ENCODE data around the gene PUM1.

The PUM1 gene

DNA sequence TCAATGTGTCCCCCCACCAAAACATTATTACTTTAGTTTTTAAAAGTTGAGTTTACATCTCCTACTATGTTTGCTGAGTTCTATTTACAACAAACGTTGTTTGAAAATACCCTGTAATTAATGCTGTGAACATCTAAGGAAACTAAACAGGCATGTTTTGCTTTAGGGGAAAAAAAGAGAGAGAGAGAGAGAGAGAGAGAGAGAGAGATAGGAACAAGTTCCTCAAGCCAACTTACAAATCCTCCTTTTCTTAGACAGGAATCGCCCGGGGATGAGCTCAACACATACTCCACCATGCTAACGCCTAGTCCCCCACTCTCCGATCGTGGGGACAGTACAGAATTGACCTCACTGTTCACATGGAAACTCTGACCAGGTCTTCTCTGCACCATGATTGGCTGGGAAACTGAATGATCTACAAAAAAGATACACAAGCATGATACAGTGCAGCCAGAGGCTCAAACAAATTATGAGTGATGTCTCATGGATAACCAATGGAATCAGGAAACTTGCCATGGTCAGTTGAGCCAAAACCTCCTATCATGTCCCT, 59.8 kb downstream of the PUM1 start:
- H3K4me2 ChIP-seq (ENCODE audit: low read length), result no peak overlapping the region
- H3K18ac ChIP-seq (ENCODE audit: low read length), result no peak overlapping the region
- H3K79me2 ChIP-seq (ENCODE audit: control insufficient read depth, insufficient read depth, low read length), result peaks cover 68% of the 10 kb centered on the region
- no peak overlapping the region for H3K9ac ChIP-seq (ENCODE audit: low read length)
- H4K5ac ChIP-seq (ENCODE audit: low read length), result no peak overlapping the region
- no peak overlapping the region for H2BK5ac ChIP-seq (ENCODE audit: low read length)
- no peaks in the 10 kb centered on the region for H3K27me3 ChIP-seq (ENCODE audit: insufficient read depth, low read length, poor library complexity)
- no CpG with 5 or more reads among the region's 6 CpGs for WGBS (ENCODE audit: extremely low coverage, insufficient coverage, low lambda C conversion rate)
- no peak overlapping the region for H2BK15ac ChIP-seq (replicated peaks; ENCODE audit: low read depth)
- H2AK5ac ChIP-seq (ENCODE audit: low read length), result no peak overlapping the region
- no peak overlapping the region for H4K8ac ChIP-seq (ENCODE audit: low read depth, low read length)
- no peak overlapping the region for H3K56ac ChIP-seq (ENCODE audit: low read length)
- no peak overlapping the region for H3K4ac ChIP-seq (ENCODE audit: low read depth, low read length)
- no peak for DNase-seq
- H3K23ac ChIP-seq (ENCODE audit: low read length), result no peak overlapping the region
- no peak overlapping the region for H3K4me3 ChIP-seq (ENCODE audit: low read length)
- peaks cover 18% of the 10 kb centered on the region for H3K79me1 ChIP-seq (ENCODE audit: low read length)
- H2BK120ac ChIP-seq (ENCODE audit: low read depth, low read length), result no peak overlapping the region
- peaks cover 5% of the 10 kb centered on the region for H3K4me1 ChIP-seq (ENCODE audit: control insufficient read depth, low read depth, low read length)
- peaks cover 2% of the 10 kb centered on the region for H3K36me3 ChIP-seq (ENCODE audit: control insufficient read depth, insufficient read depth, low read length)
- no peak overlapping the region for H3K27ac ChIP-seq (ENCODE audit: low read depth, low read length)

DNA sequence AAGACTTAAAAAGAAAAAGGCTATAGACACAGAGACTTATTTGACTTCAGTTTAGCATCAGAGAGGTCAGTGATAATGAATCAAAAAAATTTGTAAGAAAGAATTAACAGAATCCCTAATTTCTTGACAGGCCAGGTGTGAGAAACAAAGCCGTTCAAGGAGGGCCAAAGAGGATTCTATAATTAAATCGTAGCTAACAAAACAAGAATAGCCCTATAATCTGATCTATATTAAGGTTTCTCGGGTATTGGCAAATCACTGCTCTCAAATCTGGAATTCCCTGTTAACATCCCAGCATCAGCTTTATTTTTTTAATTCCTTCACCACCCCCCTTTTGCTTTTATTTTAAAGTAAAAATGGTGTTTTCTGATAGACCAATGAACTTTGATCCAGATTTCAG, 60.3 kb downstream of the PUM1 start:
- Histone ChIP-seq H3K27ac (ENCODE audit: low read depth, low read length) (no peak overlapping the region), H4K5ac (ENCODE audit: low read length) (no peak overlapping the region), H3K79me1 (ENCODE audit: low read length) (peaks cover 15% of the 10 kb centered on the region), H3K18ac (ENCODE audit: low read length) (no peak overlapping the region), H3K9ac (ENCODE audit: low read length) (no peak overlapping the region), H3K4me2 (ENCODE audit: low read length) (no peak overlapping the region), H3K4me1 (ENCODE audit: control insufficient read depth, low read depth, low read length) (peaks cover 2% of the 10 kb centered on the region), H3K23ac (ENCODE audit: low read length) (no peak overlapping the region), H4K8ac (ENCODE audit: low read depth, low read length) (no peak overlapping the region), H3K4ac (ENCODE audit: low read depth, low read length) (no peak overlapping the region), H2AK5ac (ENCODE audit: low read length) (no peak overlapping the region), H3K79me2 (ENCODE audit: control insufficient read depth, insufficient read depth, low read length) (peaks cover 65% of the 10 kb centered on the region), H3K4me3 (ENCODE audit: low read length) (no peak overlapping the region), H3K27me3 (ENCODE audit: insufficient read depth, low read length, poor library complexity) (no peaks in the 10 kb centered on the region), H2BK5ac (ENCODE audit: low read length) (no peak overlapping the region), H2BK120ac (ENCODE audit: low read depth, low read length) (no peak overlapping the region), H3K56ac (ENCODE audit: low read length) (no peak overlapping the region), H3K36me3 (ENCODE audit: control insufficient read depth, insufficient read depth, low read length) (peaks cover 2% of the 10 kb centered on the region), H2BK15ac (replicated peaks; ENCODE audit: low read depth) (no peak overlapping the region)
- no peak for DNase-seq
- no CpG with 5 or more reads among the region's 3 CpGs for WGBS (ENCODE audit: extremely low coverage, insufficient coverage, low lambda C conversion rate)

DNA sequence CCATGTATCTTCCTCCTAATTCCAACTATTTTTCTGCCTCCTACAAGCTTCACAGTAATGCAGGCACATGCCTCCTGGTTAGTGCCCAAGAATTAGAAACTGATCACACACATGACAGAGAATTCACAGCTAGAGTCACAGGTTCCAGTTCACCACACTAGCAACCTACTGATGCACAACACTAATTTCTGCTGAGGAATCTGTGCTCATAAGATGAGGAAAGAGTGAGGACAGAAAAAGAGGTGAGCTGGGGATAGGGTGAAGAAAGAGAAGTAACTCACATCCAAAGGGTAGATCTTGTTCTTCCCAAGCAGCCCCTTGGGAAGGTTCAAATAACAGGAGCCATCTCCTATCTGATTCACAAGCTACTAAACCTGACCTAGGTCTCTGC, 61.3 kb downstream of the PUM1 start:
- no peak for DNase-seq
- no peak overlapping the region for H3K9ac ChIP-seq (ENCODE audit: low read length)
- no peaks in the 10 kb centered on the region for H3K27me3 ChIP-seq (ENCODE audit: insufficient read depth, low read length, poor library complexity)
- H4K8ac ChIP-seq (ENCODE audit: low read depth, low read length), result no peak overlapping the region
- no peak overlapping the region for H2AK5ac ChIP-seq (ENCODE audit: low read length)
- no peak overlapping the region for H3K4me3 ChIP-seq (ENCODE audit: low read length)
- no peak overlapping the region for H3K27ac ChIP-seq (ENCODE audit: low read depth, low read length)
- H3K4me2 ChIP-seq (ENCODE audit: low read length), result no peak overlapping the region
- no peak overlapping the region for H2BK120ac ChIP-seq (ENCODE audit: low read depth, low read length)
- peaks cover 16% of the 10 kb centered on the region for H3K79me1 ChIP-seq (ENCODE audit: low read length)
- no peak overlapping the region for H2BK5ac ChIP-seq (ENCODE audit: low read length)
- H2BK15ac ChIP-seq (replicated peaks; ENCODE audit: low read depth), result no peak overlapping the region
- H3K23ac ChIP-seq (ENCODE audit: low read length), result no peak overlapping the region
- H3K18ac ChIP-seq (ENCODE audit: low read length), result no peak overlapping the region
- peaks cover 58% of the 10 kb centered on the region for H3K79me2 ChIP-seq (ENCODE audit: control insufficient read depth, insufficient read depth, low read length)
- H3K4me1 ChIP-seq (ENCODE audit: control insufficient read depth, low read depth, low read length), result peaks cover 2% of the 10 kb centered on the region
- H3K56ac ChIP-seq (ENCODE audit: low read length), result no peak overlapping the region
- H4K5ac ChIP-seq (ENCODE audit: low read length), result no peak overlapping the region
- H3K36me3 ChIP-seq (ENCODE audit: control insufficient read depth, insufficient read depth, low read length), result peaks cover 2% of the 10 kb centered on the region
- H3K4ac ChIP-seq (ENCODE audit: low read depth, low read length), result no peak overlapping the region

DNA sequence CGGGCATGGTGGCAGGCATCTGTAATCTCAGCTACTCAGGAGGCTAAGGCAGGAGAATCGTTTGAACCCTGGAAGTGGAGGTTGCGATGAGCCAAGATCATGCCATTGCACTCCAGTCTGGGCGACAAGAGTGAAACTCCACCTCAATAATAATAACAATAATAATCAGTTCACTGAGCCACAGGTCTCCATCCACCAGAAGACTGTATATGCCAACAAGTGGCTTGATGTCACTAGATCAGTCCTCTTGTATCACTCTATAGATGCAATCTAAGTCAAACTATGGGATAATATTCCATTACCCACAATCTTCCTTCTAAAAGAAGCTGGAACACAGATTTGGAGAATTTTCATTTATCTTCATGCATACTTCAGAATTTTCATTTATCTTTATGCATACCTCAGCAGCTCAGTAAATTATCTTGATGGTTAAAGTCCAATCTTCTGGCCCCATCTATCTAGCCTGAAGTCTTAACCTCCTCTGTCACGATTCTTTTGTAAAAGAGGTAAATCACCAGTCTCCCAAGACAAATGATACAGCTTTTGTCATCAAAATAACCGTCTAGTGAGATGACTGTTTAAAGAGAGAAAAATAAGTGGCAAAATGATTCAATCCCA, 61.8 kb downstream of the PUM1 start:
- H3K4ac ChIP-seq (ENCODE audit: low read depth, low read length), result no peak overlapping the region
- no peak overlapping the region for H3K4me3 ChIP-seq (ENCODE audit: low read length)
- no peak overlapping the region for H2BK5ac ChIP-seq (ENCODE audit: low read length)
- no peak overlapping the region for H3K56ac ChIP-seq (ENCODE audit: low read length)
- no peak overlapping the region for H3K23ac ChIP-seq (ENCODE audit: low read length)
- DNase-seq, result no peak
- no peak overlapping the region for H4K8ac ChIP-seq (ENCODE audit: low read depth, low read length)
- no peak overlapping the region for H3K18ac ChIP-seq (ENCODE audit: low read length)
- peaks cover 16% of the 10 kb centered on the region for H3K79me1 ChIP-seq (ENCODE audit: low read length)
- H3K27ac ChIP-seq (ENCODE audit: low read depth, low read length), result no peak overlapping the region
- WGBS (ENCODE audit: extremely low coverage, insufficient coverage, low lambda C conversion rate), result no CpG with 5 or more reads among the region's 6 CpGs
- H3K79me2 ChIP-seq (ENCODE audit: control insufficient read depth, insufficient read depth, low read length), result peaks cover 57% of the 10 kb centered on the region
- peaks cover 2% of the 10 kb centered on the region for H3K4me1 ChIP-seq (ENCODE audit: control insufficient read depth, low read depth, low read length)
- H2BK15ac ChIP-seq (replicated peaks; ENCODE audit: low read depth), result no peak overlapping the region
- H2BK120ac ChIP-seq (ENCODE audit: low read depth, low read length), result no peak overlapping the region
- no peak overlapping the region for H3K4me2 ChIP-seq (ENCODE audit: low read length)
- H4K5ac ChIP-seq (ENCODE audit: low read length), result no peak overlapping the region
- no peak overlapping the region for H2AK5ac ChIP-seq (ENCODE audit: low read length)
- no peaks in the 10 kb centered on the region for H3K27me3 ChIP-seq (ENCODE audit: insufficient read depth, low read length, poor library complexity)
- H3K9ac ChIP-seq (ENCODE audit: low read length), result no peak overlapping the region
- H3K36me3 ChIP-seq (ENCODE audit: control insufficient read depth, insufficient read depth, low read length), result peaks cover 2% of the 10 kb centered on the region

DNA sequence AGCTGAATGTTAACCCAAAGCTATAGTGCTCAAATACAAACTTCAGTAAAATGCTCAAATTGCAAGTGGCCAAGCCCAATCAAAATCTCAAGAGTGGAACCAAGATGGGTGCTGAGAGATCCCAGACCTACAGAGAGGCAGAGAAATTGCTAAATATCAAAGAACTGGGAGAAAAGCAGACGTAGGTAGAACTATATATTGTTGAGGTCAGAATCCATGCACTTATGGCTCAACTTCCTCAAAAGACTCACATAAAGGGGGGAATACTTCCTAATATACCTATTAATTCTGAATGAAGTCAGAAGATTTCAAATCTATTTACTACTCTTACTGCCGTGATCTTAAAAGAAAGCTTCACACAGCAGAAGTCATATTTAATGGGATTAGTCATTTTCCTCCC, 65.2 kb downstream of the PUM1 start:
- no peak overlapping the region for H3K4me2 ChIP-seq (ENCODE audit: low read length)
- no CpG with 5 or more reads among the region's 2 CpGs for WGBS (ENCODE audit: extremely low coverage, insufficient coverage, low lambda C conversion rate)

DNA sequence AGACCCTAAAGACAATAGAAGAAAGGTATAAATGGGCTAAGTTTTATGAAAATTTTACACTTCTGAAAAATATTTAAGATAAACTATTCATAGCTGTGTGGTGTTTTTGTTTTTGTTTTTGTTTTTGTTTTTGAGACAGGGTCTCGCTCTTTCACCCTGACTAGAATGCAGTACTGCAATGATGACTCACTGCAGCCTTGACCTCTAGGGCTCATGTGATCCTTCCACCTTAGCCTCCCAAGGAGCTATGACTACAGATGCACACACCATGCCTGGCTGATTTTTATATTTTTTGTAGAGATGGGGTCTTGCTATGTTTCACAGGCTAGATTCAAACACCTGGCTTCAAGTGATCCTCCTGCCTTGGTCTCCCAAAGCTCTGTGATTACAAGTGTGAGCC, 66.6 kb downstream of the PUM1 start:
- H2BK120ac ChIP-seq (ENCODE audit: low read depth, low read length), result no peak overlapping the region
- no peak overlapping the region for H2BK15ac ChIP-seq (replicated peaks; ENCODE audit: low read depth)
- H3K4me1 ChIP-seq (ENCODE audit: control insufficient read depth, low read depth, low read length), result peaks cover 2% of the 10 kb centered on the region
- DNase-seq, result peak; percentile 22
- no peak overlapping the region for H3K9ac ChIP-seq (ENCODE audit: low read length)
- no peak overlapping the region for H3K18ac ChIP-seq (ENCODE audit: low read length)
- no peak overlapping the region for H3K4me2 ChIP-seq (ENCODE audit: low read length)
- H3K4ac ChIP-seq (ENCODE audit: low read depth, low read length), result no peak overlapping the region
- H4K8ac ChIP-seq (ENCODE audit: low read depth, low read length), result no peak overlapping the region
- H4K5ac ChIP-seq (ENCODE audit: low read length), result no peak overlapping the region
- no peak overlapping the region for H2AK5ac ChIP-seq (ENCODE audit: low read length)
- no peak overlapping the region for H2BK5ac ChIP-seq (ENCODE audit: low read length)
- H3K27ac ChIP-seq (ENCODE audit: low read depth, low read length), result no peak overlapping the region
- peaks cover 10% of the 10 kb centered on the region for H3K79me1 ChIP-seq (ENCODE audit: low read length)
- H3K4me3 ChIP-seq (ENCODE audit: low read length), result no peak overlapping the region
- no peak overlapping the region for H3K23ac ChIP-seq (ENCODE audit: low read length)
- H3K79me2 ChIP-seq (ENCODE audit: control insufficient read depth, insufficient read depth, low read length), result peaks cover 44% of the 10 kb centered on the region
- H3K27me3 ChIP-seq (ENCODE audit: insufficient read depth, low read length, poor library complexity), result no peaks in the 10 kb centered on the region
- no peak overlapping the region for H3K56ac ChIP-seq (ENCODE audit: low read length)
- H3K36me3 ChIP-seq (ENCODE audit: control insufficient read depth, insufficient read depth, low read length), result no peaks in the 10 kb centered on the region
- WGBS (ENCODE audit: extremely low coverage, insufficient coverage, low lambda C conversion rate), result no CpG with 5 or more reads among the region's 1 CpG

More for the DNA sequence above, 65.2 kb downstream of the PUM1 start:
- Histone ChIP-seq H4K5ac (ENCODE audit: low read length) (no peak overlapping the region), H3K27me3 (ENCODE audit: insufficient read depth, low read length, poor library complexity) (no peaks in the 10 kb centered on the region), H3K56ac (ENCODE audit: low read length) (no peak overlapping the region), H3K23ac (ENCODE audit: low read length) (no peak overlapping the region), H3K18ac (ENCODE audit: low read length) (no peak overlapping the region), H3K4me1 (ENCODE audit: control insufficient read depth, low read depth, low read length) (peaks cover 2% of the 10 kb centered on the region), H4K8ac (ENCODE audit: low read depth, low read length) (no peak overlapping the region), H2BK15ac (replicated peaks; ENCODE audit: low read depth) (no peak overlapping the region), H3K4me3 (ENCODE audit: low read length) (no peak overlapping the region), H3K36me3 (ENCODE audit: control insufficient read depth, insufficient read depth, low read length) (no peaks in the 10 kb centered on the region), H3K79me1 (ENCODE audit: low read length) (peaks cover 13% of the 10 kb centered on the region), H2BK5ac (ENCODE audit: low read length) (no peak overlapping the region), H3K79me2 (ENCODE audit: control insufficient read depth, insufficient read depth, low read length) (peaks cover 48% of the 10 kb centered on the region), H3K27ac (ENCODE audit: low read depth, low read length) (no peak overlapping the region), H2AK5ac (ENCODE audit: low read length) (no peak overlapping the region), H2BK120ac (ENCODE audit: low read depth, low read length) (no peak overlapping the region), H3K4ac (ENCODE audit: low read depth, low read length) (no peak overlapping the region), H3K9ac (ENCODE audit: low read length) (no peak overlapping the region)
- no peak for DNase-seq
